Measurements from ENCODE around the gene CCDC73. TPM values are rescaled to one million over a fixed set of nuclear protein-coding genes. Genes with fewer than 3 reads are reported as not detected.

The CCDC73 gene
- total and polyA plus RNA-seq, 2 donors (not counting 1 experiment from before 2014, with no cell fraction given): 0.05 TPM; not detected in 1

DNA sequence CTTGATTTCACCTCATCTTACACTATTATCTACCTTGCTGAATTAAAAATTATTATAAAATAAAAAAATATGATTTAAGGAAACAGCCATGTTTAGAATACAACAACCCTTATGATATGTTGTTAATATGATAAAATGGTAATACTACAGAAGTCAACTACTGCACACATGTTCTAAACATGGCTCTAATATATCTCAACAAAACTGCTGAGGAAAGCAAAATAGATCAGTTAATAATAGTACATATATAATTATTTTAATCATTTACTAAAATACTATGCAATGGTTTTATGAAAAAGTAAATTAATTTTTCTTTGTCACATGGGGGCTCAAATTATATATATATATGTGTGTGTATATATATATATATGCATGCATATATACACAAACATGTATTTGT lies 153.1 kb downstream of the CCDC73 start:
- no peak overlapping the region for H3K4me2 ChIP-seq (replicated peaks; ENCODE audit: low read depth, low read length, poor library complexity, severe bottlenecking)

DNA sequence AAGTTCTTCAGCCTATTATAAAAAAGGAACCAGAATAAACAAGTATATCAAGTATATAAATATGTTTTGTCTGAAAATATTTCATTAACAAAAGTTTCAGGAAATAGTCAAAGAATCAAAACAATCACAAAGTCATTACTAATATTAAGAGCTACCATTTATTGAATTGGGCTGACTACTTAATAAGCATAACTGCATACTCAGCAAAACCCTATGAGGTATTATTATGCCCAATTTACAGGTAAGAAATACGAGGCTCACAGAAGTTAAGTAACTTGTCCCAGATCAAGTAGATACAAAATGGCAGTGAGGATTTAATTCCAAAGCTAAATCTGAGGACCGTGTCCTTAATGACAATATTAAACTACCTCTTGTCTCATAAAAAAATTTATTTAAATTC lies 158.6 kb downstream of the CCDC73 start:
- no CpG with 5 or more reads among the region's 2 CpGs for WGBS (ENCODE audit: insufficient coverage)
- H3K79me2 ChIP-seq (ENCODE audit: control insufficient read depth, insufficient read depth, low read length): no peaks in the 10 kb centered on the region
- Mint-ChIP-seq H3K4me3 (no peak overlapping the region), H3K27ac (no peak overlapping the region), H3K27me3 (peaks cover 15% of the 10 kb centered on the region), H3K4me1 (no peaks in the 10 kb centered on the region), H3K9me3 (ENCODE audit: insufficient read depth) (no peaks in the 10 kb centered on the region)
- ChIA-PET CTCF (no interaction called here), POLR2A (no interaction called here)
- intact Hi-C loops (cut with micrococcal nuclease): no loop called here
- no peak overlapping the region for H3K4me2 ChIP-seq (replicated peaks; ENCODE audit: low read depth, low read length, poor library complexity, severe bottlenecking)
- H3K27me3 ChIP-seq (replicated peaks in 1 of 4; ENCODE audit: control extremely low read depth in 1 of 4, control insufficient read depth in 3 of 4, insufficient read depth in 4 of 4, low read length in 3 of 4): no peaks in the 10 kb centered on the region
- no peak overlapping the region for H3K9ac ChIP-seq (ENCODE audit: low read length)
- no peak overlapping the region for H3K4me3 ChIP-seq (ENCODE audit: control extremely low read depth in 1 of 5, extremely low read depth in 1 of 5, insufficient read depth in 1 of 5, low read depth in 2 of 5, low read length in 4 of 5)
- no peak overlapping the region for H2AFZ ChIP-seq (ENCODE audit: insufficient read depth, low read depth, low read length, poor library complexity, severe bottlenecking)
- no peak overlapping the region for H3K27ac ChIP-seq (ENCODE audit: low read length in 2 of 2)
- TF ChIP-seq CTCF (IDR thresholded peaks at IDR 0.05): no peak
- no peak for TF ChIP-seq EZH2 (IDR thresholded peaks at IDR 0.05; ENCODE audit: borderline replicate concordance, insufficient read depth, low read depth, low read length, poor library complexity, severe bottlenecking)
- H3K4me1 ChIP-seq (ENCODE audit: control insufficient read depth in 2 of 2, insufficient read depth in 2 of 2, low read length in 2 of 2): no peaks in the 10 kb centered on the region
- no peaks in the 10 kb centered on the region for H3K36me3 ChIP-seq (replicated peaks in 1 of 2; ENCODE audit: control extremely low read depth in 1 of 2, control insufficient read depth in 1 of 2, extremely low read depth in 1 of 2, insufficient read depth in 2 of 2, low read length in 1 of 2)
- DNase-seq: no peak
- no peaks in the 10 kb centered on the region for H3K9me3 ChIP-seq (ENCODE audit: control extremely low read depth in 1 of 3, control insufficient read depth in 2 of 3, insufficient read depth in 1 of 3, low read length in 2 of 3)
- H4K20me1 ChIP-seq (ENCODE audit: control insufficient read depth, insufficient read depth, low read length, poor library complexity, severe bottlenecking): no peaks in the 10 kb centered on the region
- ATAC-seq (ENCODE audit: low read depth): no peak

More for the DNA sequence above, 153.1 kb downstream of the CCDC73 start:
- intact Hi-C loops (cut with micrococcal nuclease): no loop called here
- Histone ChIP-seq H3K79me2 (ENCODE audit: control insufficient read depth, insufficient read depth, low read length) (no peaks in the 10 kb centered on the region), H3K4me1 (ENCODE audit: control insufficient read depth in 2 of 2, insufficient read depth in 2 of 2, low read length in 2 of 2) (no peaks in the 10 kb centered on the region), H3K27ac (ENCODE audit: low read length in 2 of 2) (no peak overlapping the region), H3K9ac (ENCODE audit: low read length) (no peak overlapping the region), H4K20me1 (ENCODE audit: control insufficient read depth, insufficient read depth, low read length, poor library complexity, severe bottlenecking) (no peaks in the 10 kb centered on the region), H3K27me3 (replicated peaks in 1 of 4; ENCODE audit: control extremely low read depth in 1 of 4, control insufficient read depth in 3 of 4, insufficient read depth in 4 of 4, low read length in 3 of 4) (no peaks in the 10 kb centered on the region), H3K4me3 (ENCODE audit: control extremely low read depth in 1 of 5, extremely low read depth in 1 of 5, insufficient read depth in 1 of 5, low read depth in 2 of 5, low read length in 4 of 5) (no peak overlapping the region), H3K9me3 (ENCODE audit: control extremely low read depth in 1 of 3, control insufficient read depth in 2 of 3, insufficient read depth in 1 of 3, low read length in 2 of 3) (no peaks in the 10 kb centered on the region), H3K36me3 (replicated peaks in 1 of 2; ENCODE audit: control extremely low read depth in 1 of 2, control insufficient read depth in 1 of 2, extremely low read depth in 1 of 2, insufficient read depth in 2 of 2, low read length in 1 of 2) (no peaks in the 10 kb centered on the region), H2AFZ (ENCODE audit: insufficient read depth, low read depth, low read length, poor library complexity, severe bottlenecking) (no peak overlapping the region)
- Mint-ChIP-seq H3K9me3 (ENCODE audit: insufficient read depth) (no peaks in the 10 kb centered on the region), H3K27ac (no peak overlapping the region), H3K4me1 (no peaks in the 10 kb centered on the region), H3K27me3 (peaks cover 19% of the 10 kb centered on the region), H3K4me3 (no peak overlapping the region)
- DNase-seq (no peak), ATAC-seq (ENCODE audit: low read depth) (no peak)
- ChIA-PET CTCF (no interaction called here), POLR2A (no interaction called here)
- TF ChIP-seq CTCF (IDR thresholded peaks at IDR 0.05) (no peak), EZH2 (IDR thresholded peaks at IDR 0.05; ENCODE audit: borderline replicate concordance, insufficient read depth, low read depth, low read length, poor library complexity, severe bottlenecking) (no peak)

Measured in B cell (primary cell).